Measurements from ENCODE around the gene FHAD1.

- TF ChIP-seq ZNF79 (CRISPR knock-in tag; IDR thresholded peaks at IDR 0.05; ENCODE audit: low read depth) (no peak), EZH2 (IDR thresholded peaks at IDR 0.05; ENCODE audit: borderline replicate concordance, low read depth, low read length) (no peak), MLX (CRISPR knock-in tag; conservative IDR thresholded peaks at IDR 0.05) (no peak), CTCF (IDR thresholded peaks at IDR 0.05 in 2 of 3, conservative IDR thresholded peaks at IDR 0.05 in 1 of 3; ENCODE audit: insufficient read depth in 2 of 3, low read depth in 1 of 3, low read length in 3 of 3) (no peak), USF2 (CRISPR knock-in tag; IDR thresholded peaks at IDR 0.05) (no peak), ZNF583 (CRISPR knock-in tag; IDR thresholded peaks at IDR 0.05) (no peak), ZBTB26 (CRISPR knock-in tag; IDR thresholded peaks at IDR 0.05) (no peak)
These were observed 4.3 kb upstream of the FHAD1 start for GRCh38 chr1:15242766-15243165.

All from K562 (cell line).